HL-60/S4 treated with retinoic acid at 250 ng/mL for 4 days and 3 days (cell line): ENCODE results near the gene IL20RA.

Experiments used
- in situ Hi-C: fragments of 300-500 bp; cut with MboI; formaldehyde crosslinking; loops from 2 replicates; pipeline ENCODE4 v1.7.0; 2022; ENCODE audit warnings: low sequenced_read_pairs

The IL20RA gene

GRCh38 chr6:137010128-137010718, 34.5 kb downstream of the IL20RA start:
- in situ Hi-C loops, result no loop called here

GRCh38 chr6:137008204-137008603, 36.6 kb downstream of the IL20RA start:
- in situ Hi-C loops, result no loop called here

GRCh38 chr6:137006056-137006455, 38.7 kb downstream of the IL20RA start:
- in situ Hi-C loops, result no loop called here

GRCh38 chr6:137005073-137005472, 39.7 kb downstream of the IL20RA start:
- in situ Hi-C loops, result no loop called here

- in situ Hi-C loops, result no loop called here
Measured at GRCh38 chr6:137002505-137002904, 42.3 kb downstream of the IL20RA start.

GRCh38 chr6:137001977-137002302, 42.8 kb downstream of the IL20RA start:
- in situ Hi-C loops, result no loop called here

- in situ Hi-C loops, result no loop called here
Measured at GRCh38 chr6:137001299-137001976, 43.3 kb downstream of the IL20RA start.

GRCh38 chr6:137000825-137001224, 43.9 kb downstream of the IL20RA start:
- in situ Hi-C loops, result no loop called here

- in situ Hi-C loops, result no loop called here
Measured at GRCh38 chr6:136995521-136995920, 49.2 kb downstream of the IL20RA start.

- in situ Hi-C loops, result no loop called here
Measured at GRCh38 chr6:136994782-136995181, 50.0 kb downstream of the IL20RA start.

GRCh38 chr6:136992113-136992512, 52.7 kb downstream of the IL20RA start:
- in situ Hi-C loops, result no loop called here

GRCh38 chr6:136991646-136992045, 53.1 kb downstream of the IL20RA start:
- in situ Hi-C loops, result no loop called here

GRCh38 chr6:136990754-136991153, 54.0 kb downstream of the IL20RA start:
- in situ Hi-C loops, result no loop called here

GRCh38 chr6:136990242-136990578, 54.6 kb downstream of the IL20RA start:
- in situ Hi-C loops, result no loop called here

- in situ Hi-C loops, result no loop called here
Measured at GRCh38 chr6:136989571-136990241, 55.1 kb downstream of the IL20RA start.

GRCh38 chr6:136987526-136987925, 57.2 kb downstream of the IL20RA start:
- in situ Hi-C loops, result no loop called here

GRCh38 chr6:136985502-136985901, 59.3 kb downstream of the IL20RA start:
- in situ Hi-C loops, result no loop called here

GRCh38 chr6:136984578-136984977, 60.2 kb downstream of the IL20RA start:
- in situ Hi-C loops, result no loop called here

GRCh38 chr6:136983687-136984086, 61.1 kb downstream of the IL20RA start:
- in situ Hi-C loops, result no loop called here

GRCh38 chr6:136982928-136983327, 61.8 kb downstream of the IL20RA start:
- in situ Hi-C loops, result no loop called here

GRCh38 chr6:136980070-136980469, 64.7 kb downstream of the IL20RA start:
- in situ Hi-C loops, result no loop called here

- in situ Hi-C loops, result no loop called here
Measured at GRCh38 chr6:136979206-136979605, 65.6 kb downstream of the IL20RA start.

GRCh38 chr6:136977075-136977474, 67.7 kb downstream of the IL20RA start:
- in situ Hi-C loops, result no loop called here
